T-helper 9 cell (primary cell): ENCODE data around the gene LY9.
A peak's percentile ranks its signal among the peaks of the same experiment; 100 is the strongest.
"Not testable (repeated sequence)": the region's sequence is repeated elsewhere in the genome, so short reads cannot be mapped to it uniquely, and the experiment has no call there.

Experiments
- DNase-seq: peaks from one replicate; pipeline ENCODE4 v3.0.0-alpha.2; 2020

The LY9 gene

DNA sequence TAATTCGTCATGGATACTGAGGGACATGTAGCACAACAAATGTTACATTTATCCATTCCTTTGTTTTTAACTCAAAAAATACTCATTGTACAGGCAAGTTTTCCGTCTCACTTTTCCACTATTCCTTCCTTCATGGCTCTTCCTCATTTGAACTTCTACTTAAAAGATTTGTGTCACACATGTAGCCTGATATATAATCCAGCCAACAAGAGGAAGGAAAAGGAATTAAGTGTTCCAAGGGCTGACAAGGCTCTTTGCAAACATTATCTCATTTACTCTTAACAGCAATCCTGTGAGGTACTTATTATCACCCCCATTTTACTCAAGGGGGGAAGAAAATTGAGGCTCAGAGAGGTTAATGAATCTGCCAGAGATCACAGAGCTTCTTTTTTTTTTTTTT, 43.8 kb downstream of the LY9 start:
- no peak for DNase-seq

DNA sequence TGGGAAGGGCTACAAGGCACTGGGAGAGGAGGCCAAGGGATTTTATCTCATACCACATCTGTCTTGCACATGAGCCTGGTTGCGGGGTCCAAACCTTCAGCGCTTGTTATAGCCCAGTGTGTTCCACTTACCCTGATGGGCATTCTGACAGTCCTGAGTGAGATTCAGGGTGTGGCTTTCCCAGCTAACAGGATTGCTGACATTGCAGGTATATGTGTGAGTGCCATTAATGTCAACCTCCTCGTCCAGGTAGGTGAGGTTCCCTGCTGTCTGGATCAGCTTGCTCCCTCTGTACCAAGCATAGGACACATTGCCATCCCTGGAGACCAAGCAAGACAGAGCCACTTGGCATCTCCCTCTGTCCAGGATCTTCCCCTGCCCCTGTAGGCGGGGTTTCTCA, 45.1 kb downstream of the LY9 start:
- no peak for DNase-seq

DNA sequence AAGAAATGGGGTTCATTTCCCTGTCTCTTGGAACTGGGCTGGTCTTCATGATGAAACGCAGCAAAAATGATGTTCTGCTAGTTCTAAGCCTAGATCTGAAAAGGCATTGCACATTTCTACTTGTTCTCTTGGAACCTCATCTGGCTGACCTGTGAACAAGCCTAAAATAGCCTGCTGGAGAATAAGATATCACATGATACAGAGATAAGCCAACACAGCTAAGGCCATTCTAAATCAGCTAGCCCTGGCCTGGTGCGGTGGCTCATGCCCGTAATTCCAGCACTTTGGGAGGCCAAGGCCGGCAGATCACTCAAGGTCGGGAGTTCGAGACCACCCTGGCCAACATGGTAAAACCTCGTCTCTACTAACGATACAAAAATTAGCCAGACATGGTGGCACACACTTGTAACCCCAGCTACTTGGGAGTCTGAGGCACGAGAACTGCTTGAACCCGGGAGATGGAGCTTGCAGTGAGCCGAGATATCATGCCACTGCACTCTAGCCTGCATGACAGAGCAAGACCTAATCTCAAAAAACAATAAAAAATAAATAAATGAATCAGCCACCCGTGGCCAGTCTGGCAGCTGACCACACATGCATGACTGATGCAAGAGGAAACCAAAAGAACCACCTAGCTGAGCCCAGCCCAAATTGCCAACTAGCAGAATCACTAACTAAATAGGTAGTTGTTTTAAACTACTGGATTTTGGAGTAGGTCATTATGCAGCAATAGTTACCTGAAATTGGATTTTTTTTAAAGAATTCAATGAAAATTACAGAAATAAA, 48.7 kb downstream of the LY9 start:
- DNase-seq = no peak

DNA sequence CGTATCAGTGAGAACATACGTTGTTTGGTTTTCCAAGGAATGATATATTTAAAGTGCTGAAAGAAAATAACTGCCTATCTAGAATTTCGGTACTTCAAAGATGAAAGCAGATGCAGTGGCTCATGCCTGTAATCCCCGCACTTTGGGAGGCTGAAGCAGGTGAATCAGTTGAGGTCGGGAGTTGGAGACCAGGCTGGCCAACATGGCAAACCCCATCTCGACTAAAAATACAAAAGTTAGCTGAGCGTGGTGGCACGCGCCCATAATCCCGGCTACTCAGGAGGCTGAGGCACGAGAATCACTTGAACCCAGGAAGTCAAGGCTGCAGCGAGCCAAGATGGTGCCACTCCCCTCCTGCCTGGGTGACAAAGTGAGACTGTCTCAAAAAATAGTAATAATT, 50.3 kb downstream of the LY9 start:
- no peak for DNase-seq

GRCh38 chr1:160850541-160850940, 54.6 kb downstream of the LY9 start:
- no peak for DNase-seq

GRCh38 chr1:160850993-160851392, 55.0 kb downstream of the LY9 start:
- DNase-seq = no peak

DNA sequence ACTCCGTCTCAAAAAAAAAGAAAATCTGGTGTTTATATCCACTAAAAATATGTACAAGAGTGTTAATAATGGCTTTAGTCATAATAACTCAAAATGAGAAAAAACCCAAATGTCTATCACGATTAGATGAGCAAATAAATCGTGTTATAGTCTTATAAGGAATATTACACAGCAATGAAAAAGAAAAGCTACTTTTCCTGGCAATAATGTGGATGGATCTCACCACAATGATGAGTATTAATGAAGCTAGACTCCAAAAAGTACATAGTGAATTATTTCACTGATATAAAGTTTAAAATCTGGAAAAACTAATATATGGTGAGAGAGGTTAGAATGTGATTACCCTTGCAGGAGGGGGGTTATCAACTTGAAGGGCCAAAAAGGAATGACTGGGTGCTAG, 57.0 kb downstream of the LY9 start:
- no peak for DNase-seq

- no peak for DNase-seq
Measured at GRCh38 chr1:160853754-160854153, 57.8 kb downstream of the LY9 start.

DNA sequence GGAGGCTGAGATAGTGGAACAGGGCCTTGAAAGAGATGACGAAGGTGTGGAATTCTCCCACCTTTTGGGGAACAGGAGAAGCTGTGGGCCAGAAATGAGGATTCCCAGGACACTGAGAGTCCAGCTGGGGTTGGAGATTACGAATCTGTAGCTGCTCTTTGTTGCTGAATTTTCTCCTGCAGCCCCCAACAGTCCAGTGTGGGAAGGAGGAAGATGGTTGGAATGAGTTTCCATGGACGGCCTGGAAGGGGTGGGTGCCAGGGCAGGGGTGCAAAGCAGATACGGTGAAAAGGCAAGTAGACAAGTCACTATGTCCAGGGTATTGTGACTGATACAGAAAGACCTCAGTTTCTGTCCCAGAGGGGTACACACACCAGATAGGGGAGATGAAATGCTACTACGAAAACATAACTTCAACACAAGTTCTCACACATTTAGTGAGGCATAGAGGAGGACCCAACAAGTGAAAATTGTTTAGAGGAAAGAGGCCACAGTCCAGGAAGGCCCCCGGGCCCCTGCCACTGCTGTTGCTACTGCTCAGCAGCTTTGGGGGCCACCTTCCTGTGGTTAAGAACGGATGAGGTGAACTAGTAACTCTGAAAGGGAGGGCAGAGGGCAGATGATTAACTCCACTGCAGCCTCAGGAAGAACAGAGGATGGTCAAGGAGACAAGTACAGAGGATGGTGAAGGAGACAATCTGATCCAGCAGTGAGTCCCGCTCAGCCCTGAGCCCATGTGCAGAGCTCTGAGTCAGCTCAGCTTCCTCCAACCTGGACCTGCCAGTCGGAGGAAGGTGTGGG, 59.4 kb downstream of the LY9 start:
- DNase-seq = no peak

- no peak for DNase-seq
Measured at GRCh38 chr1:160858097-160858496, 62.1 kb downstream of the LY9 start.

DNA sequence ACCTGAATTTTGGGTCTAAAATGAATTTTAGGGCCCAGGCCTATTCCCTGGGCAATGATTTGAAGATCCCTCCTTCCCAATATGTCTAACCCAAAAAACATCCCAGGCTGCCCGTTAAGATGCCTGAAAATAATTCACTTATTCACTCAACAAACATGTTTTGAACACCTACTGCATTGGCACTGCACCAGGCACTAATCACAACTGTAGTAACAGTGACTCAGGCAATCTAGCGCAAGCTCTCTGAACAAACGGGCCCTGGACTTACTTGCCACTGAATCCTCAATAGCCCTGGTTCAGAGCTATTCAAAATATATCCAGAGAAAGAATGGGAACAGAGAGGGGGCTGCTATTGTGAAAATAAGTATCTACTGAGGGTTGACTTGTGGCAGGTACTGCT, 62.5 kb downstream of the LY9 start:
- DNase-seq = no peak

DNA sequence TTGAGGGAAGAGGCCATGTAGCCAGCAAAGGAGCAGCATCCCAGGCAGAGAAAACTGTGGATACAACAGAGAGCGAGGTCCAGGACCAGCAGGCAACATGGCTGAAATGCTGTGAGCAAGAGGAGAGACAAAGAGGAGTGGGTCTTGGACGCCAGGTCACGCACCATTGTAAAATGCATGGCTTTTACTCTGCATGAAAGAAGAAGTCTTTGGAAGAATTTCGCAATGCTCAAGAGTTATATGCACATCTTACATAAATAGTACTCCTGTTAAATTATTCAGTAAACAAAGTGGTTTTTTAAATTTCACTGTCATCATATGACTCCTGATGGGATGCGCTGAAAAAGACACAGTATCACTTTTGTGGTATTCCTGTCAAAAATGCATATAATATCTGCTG, 63.2 kb downstream of the LY9 start:
- no peak for DNase-seq

GRCh38 chr1:160860840-160861505, 65.0 kb downstream of the LY9 start:
- DNase-seq = no peak

DNA sequence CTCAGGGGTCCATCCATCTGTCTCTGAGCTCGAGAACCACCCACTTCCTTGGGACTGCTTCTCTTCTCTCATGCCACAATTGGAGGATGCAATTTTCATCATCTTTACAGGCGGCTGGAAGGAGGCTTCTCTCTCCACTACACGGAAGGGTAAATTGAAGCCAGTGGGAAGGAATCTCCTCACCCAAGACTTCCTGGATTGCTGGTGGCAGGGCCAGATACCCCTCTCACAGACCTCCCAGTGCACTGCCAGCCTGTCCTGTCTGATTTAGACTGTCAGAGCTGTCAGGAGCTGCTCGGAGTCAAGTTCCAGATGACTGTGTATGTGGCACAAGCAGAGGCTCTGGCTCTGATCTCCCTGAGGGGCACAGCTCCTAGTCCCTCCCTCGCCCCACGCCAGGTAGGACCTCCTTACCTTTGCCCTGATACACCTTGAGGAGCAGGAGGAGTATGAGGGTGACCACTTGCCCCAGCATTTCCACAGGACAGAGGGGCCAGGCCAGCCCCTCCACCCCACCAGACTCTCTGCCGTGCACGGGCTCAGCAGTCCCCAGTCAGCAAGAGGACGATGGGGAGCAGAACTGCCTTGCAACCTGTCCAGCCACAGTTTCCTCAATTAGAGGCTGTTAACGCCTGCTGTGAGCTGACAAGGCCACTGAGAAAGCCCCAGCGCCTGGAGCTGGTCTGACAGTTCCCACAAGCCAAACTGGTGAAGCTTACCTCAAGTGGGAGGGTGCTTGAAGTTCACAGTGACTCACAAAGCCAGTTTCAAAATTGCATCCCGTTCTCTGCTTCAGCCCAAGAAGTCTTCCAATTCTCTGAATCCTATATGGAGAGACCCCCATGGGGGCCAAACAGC, 66.5 kb downstream of the LY9 start, which contains the start of gene CD244:
CD244 (minus strand) TSS at position 685 of the 858 bp plus-strand sequence; CDS start at position 475, 210 bp downstream.
- peak; percentile 4 for DNase-seq

DNA sequence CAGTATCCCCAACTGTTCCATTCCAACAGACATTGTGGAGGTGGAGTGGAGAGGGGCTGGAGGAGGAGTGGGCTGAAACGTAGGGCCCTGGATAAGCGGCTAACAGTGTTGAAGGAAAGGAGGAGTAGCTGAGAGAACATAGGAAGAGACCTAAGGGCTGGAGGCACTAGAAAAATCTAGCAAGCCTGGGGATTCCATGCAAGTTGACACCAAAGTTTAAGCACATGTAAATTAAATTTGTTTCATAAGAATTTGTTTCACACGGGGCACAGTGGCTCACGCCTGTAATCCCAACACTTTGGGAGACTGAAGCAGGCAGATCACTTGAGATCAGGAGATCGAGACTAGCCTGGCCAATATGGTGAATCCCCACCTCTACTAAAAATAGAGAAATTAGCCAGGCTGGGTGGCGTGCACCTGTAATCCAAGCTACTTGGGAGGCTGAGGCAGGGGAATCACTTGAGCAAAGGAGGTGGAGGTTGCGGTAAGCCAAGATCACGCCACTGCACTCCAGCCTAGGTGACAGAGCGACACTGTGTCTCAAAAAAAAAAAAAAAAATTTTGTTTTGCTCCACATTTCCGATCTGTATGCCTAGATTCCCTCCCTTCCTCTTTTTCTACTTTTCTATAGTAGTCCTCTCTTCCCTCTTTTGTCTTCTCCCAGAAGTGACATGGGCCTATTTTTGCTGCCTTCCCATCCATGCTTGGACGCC, 67.2 kb downstream of the LY9 start:
- no peak for DNase-seq

DNA sequence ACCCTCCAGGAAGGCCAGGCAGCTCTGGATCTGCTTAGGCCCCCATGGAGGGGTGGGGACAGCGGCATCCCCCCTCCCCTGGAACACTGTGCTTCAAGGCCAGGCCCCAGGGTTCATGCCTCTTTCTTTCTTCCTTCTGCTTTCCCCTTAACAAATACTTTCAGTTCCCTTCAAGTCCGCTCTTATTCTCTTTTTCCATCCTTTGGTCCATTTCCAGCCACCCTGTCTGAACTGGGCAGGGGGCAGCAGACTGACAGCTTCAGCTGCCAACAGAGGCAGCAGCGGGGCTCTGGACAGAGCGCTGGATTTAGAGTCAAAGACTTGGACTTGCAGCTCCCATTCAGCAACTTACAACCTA, 67.8 kb downstream of the LY9 start:
- DNase-seq = no peak

- DNase-seq = no peak
Measured at GRCh38 chr1:160864173-160864572, 68.2 kb downstream of the LY9 start.

DNA sequence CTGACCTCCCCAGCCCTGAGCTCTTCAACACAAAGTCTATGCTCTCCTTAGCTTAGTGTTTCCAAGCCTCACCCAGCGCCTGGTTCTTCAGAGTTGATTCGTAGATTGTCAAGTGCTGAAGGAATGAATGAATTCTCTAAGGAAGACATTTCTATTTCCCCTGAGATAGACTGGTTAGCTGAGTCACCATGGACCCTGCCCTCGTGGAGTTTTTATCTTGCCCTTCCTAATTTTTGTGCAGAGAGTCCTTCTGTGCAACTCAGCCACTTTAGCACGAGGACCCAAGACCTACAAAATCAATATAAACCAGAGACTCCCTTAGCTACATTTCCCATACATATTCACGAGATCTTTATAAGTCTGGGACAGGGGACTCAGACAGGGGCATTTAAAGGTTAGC, 69.4 kb downstream of the LY9 start:
- DNase-seq = no peak

GRCh38 chr1:160866001-160866694, 70.2 kb downstream of the LY9 start:
- DNase-seq = no peak

GRCh38 chr1:160866695-160867260, 70.8 kb downstream of the LY9 start:
- no peak for DNase-seq

GRCh38 chr1:160867651-160868050, 71.7 kb downstream of the LY9 start:
- DNase-seq = not testable (repeated sequence)
